Cardiac fibroblast (primary cell): ENCODE measurements around the gene CCND1.
A peak's percentile ranks its signal among the peaks of the same experiment; 100 is the strongest.

Experiments used
- DNase-seq, 2 donors: peaks; one replicate each; pipeline versions ENCODE4 v3.0.0 to v3.0.0-alpha.2; 2010; ENCODE audit warnings: low read depth in 2 of 2
- H3K4me3 ChIP-seq, 2 donors: replicated peaks in 1 of 2; 1 replicate in 1 of 2; 2 replicates in 1 of 2; pipeline ENCODE4 v1.5.1; 2011; ENCODE audit warnings: low read depth in 2 of 2, low read length in 2 of 2, mild to moderate bottlenecking in 2 of 2, moderate library complexity in 1 of 2
- CTCF ChIP-seq: IDR thresholded peaks from one replicate; pipeline ENCODE4 v1.5.1; 2011; ENCODE audit warnings: low read depth, mild to moderate bottlenecking, low read length, inconsistent platforms

CCND1 gene

GRCh38 chr11:69644962-69645675 is 4.2 kb downstream of the CCND1 start:
- peak overlapping the region in 1 of 2 donors; percentile 98 for H3K4me3 ChIP-seq
- peak; percentile 5 for TF ChIP-seq CTCF
- DNase-seq = peak in 1 of 2 donors; percentile 18

GRCh38 chr11:69645801-69646492 is 5.0 kb downstream of the CCND1 start:
- TF ChIP-seq CTCF = no peak
- no peak overlapping the region for H3K4me3 ChIP-seq
- DNase-seq = peak in 1 of 2 donors; percentile 20

- no peak for TF ChIP-seq CTCF
- H3K4me3 ChIP-seq = no peak overlapping the region
- DNase-seq = peak in 1 of 2 donors; percentile 12
Observed at GRCh38 chr11:69646493-69647389, 5.8 kb downstream of the CCND1 start.

GRCh38 chr11:69647390-69647748 is 6.4 kb downstream of the CCND1 start:
- peak in 1 of 2 donors; percentile 35 for DNase-seq
- no peak overlapping the region for H3K4me3 ChIP-seq
- no peak for TF ChIP-seq CTCF

GRCh38 chr11:69647761-69648497 is 7.0 kb downstream of the CCND1 start:
- TF ChIP-seq CTCF = no peak
- H3K4me3 ChIP-seq = no peak overlapping the region
- peak in 1 of 2 donors; percentile 33 for DNase-seq
